22Rv1 (cell line): ENCODE measurements around the gene SYNPR.

Experiments
- H3K27ac ChIP-seq: fragments of 450-650 bp; 2 replicates; pipeline ENCODE4 v1.5.1; 2017
- CTCF ChIP-seq: fragments of 450-650 bp; IDR thresholded peaks from 2 replicates; pipeline ENCODE4 v1.5.1; 2017; ENCODE audit warnings: mild to moderate bottlenecking
- ZFX ChIP-seq: fragments of 450-650 bp; IDR thresholded peaks from 2 replicates; pipeline ENCODE4 v1.6.1; 2017; ENCODE audit warnings: antibody characterized with exemption, borderline replicate concordance

Gene SYNPR

GRCh38 chr3:63303238-63303637, 25.1 kb downstream of the SYNPR start:
- TF ChIP-seq ZFX (no peak), CTCF (no peak)
- no peak overlapping the region for H3K27ac ChIP-seq

- no peak overlapping the region for H3K27ac ChIP-seq
- TF ChIP-seq CTCF: no peak
- TF ChIP-seq ZFX: no peak
These were observed 26.3 kb downstream of the SYNPR start for GRCh38 chr3:63304421-63304820.

- no peak for TF ChIP-seq CTCF
- TF ChIP-seq ZFX: no peak
- no peak overlapping the region for H3K27ac ChIP-seq
These were observed 30.0 kb downstream of the SYNPR start for GRCh38 chr3:63308072-63308471.

GRCh38 chr3:63309768-63310167, 31.7 kb downstream of the SYNPR start:
- TF ChIP-seq ZFX (no peak), CTCF (no peak)
- no peak overlapping the region for H3K27ac ChIP-seq

GRCh38 chr3:63323766-63324165, 45.7 kb downstream of the SYNPR start:
- no peak overlapping the region for H3K27ac ChIP-seq
- TF ChIP-seq CTCF: no peak
- no peak for TF ChIP-seq ZFX

GRCh38 chr3:63324621-63325020, 46.5 kb downstream of the SYNPR start:
- no peak overlapping the region for H3K27ac ChIP-seq
- no peak for TF ChIP-seq CTCF
- TF ChIP-seq ZFX: no peak

- no peak overlapping the region for H3K27ac ChIP-seq
- TF ChIP-seq ZFX (no peak), CTCF (no peak)
These were observed 47.3 kb downstream of the SYNPR start for GRCh38 chr3:63325386-63325785.
